ENCODE measurements around the gene TNFRSF6B.

- TF ChIP-seq SP1 (IDR thresholded peaks at IDR 0.05) (no peak), HDGF (IDR thresholded peaks at IDR 0.05; ENCODE audit: borderline replicate concordance) (no peak), BHLHE40 (IDR thresholded peaks at IDR 0.05; ENCODE audit: borderline replicate concordance) (no peak), FOXM1 (IDR thresholded peaks at IDR 0.05; ENCODE audit: borderline replicate concordance) (no peak), FOXK2 (IDR thresholded peaks at IDR 0.05) (no peak), ELF4 (IDR thresholded peaks at IDR 0.05) (no peak), ARNT (IDR thresholded peaks at IDR 0.05) (no peak), L3MBTL2 (conservative IDR thresholded peaks at IDR 0.05) (no peak), SUZ12 (IDR thresholded peaks at IDR 0.05) (no peak)
Observed at GRCh38 chr20:63678071-63678470, 18.4 kb upstream of the TNFRSF6B start.

Data from HEK293T (cell line).